ENCODE results near the gene ZNF197.

Gene ZNF197

GRCh38 chr3:44682182-44682896 is 57.5 kb downstream of the ZNF197 start:
- H3K9me3 ChIP-seq, result peaks cover 38% of the 10 kb centered on the region

DNA sequence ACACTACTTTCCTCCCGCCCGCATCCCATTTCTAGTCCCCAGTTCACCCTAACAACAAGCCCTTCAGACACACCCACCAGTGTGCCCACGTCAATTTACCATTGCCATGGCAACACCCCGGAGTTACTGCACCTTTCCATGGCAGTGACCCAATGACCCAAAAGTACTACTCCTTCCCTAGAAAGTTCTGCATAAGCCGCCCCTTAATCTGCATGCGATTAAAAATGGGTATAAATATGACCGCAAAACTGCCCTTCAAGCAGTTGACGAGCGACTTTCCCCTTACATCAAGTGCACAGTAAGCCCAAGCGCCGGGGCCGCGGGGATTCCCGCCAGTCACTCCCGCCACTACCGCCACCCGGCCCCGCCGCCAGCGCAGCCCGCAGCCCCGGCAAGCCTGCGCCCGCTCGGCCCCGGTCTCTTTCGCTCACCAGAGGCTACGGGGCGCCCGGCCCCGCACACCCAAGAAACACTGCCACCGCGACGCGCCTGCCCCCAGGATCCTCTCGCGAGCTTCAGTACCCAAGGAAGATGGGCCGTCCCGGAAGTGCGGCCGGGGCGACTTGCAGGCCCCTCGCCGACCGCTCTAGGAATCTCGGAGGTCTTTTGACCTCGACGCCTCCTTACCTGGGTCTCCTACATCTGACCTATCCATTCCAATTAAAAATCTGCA is 60.4 kb downstream of the ZNF197 start:
- Histone ChIP-seq H3K27ac (no peak overlapping the region), H3K4me2 (no peak overlapping the region), H3K9ac (no peak overlapping the region)

More at GRCh38 chr3:44682182-44682896, 57.5 kb downstream of the ZNF197 start:
- Histone ChIP-seq H4K20me1 (no peaks in the 10 kb centered on the region), H3K36me3 (no peaks in the 10 kb centered on the region), H3K4me3 (no peak overlapping the region), H3K27me3 (peaks cover 28% of the 10 kb centered on the region), H3K4me2 (no peak overlapping the region), H3K27ac (no peak overlapping the region), H3K4me1 (no peaks in the 10 kb centered on the region), H3K9ac (no peak overlapping the region)
- no peak for TF ChIP-seq Cebpa-rat (IDR thresholded peaks at IDR 0.05)

DNA sequence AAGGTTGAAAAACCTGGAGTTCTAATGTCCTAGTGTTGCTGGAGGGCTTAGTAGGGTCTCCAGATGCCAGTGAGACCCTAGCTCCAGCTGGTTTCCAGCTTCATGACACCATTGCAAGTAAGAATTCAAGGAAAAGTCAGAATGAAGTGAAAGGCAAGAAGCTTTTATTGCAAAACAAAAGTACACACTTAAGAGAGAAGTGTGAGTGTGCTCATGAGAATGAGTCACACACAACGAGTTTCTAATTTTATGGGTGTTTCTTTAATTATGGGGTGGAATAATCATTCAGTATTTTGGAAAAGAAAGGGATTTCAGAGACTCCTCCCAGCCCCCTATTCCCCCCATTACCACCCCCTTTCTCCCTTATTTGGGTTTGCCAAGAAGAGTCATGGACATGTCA is 63.1 kb downstream of the ZNF197 start:
- no peak overlapping the region for H3K27ac ChIP-seq
- H3K9me3 ChIP-seq, result peaks cover 58% of the 10 kb centered on the region
- H3K9ac ChIP-seq, result no peak overlapping the region
- peaks cover 28% of the 10 kb centered on the region for H3K27me3 ChIP-seq
- no peaks in the 10 kb centered on the region for H3K4me1 ChIP-seq
- no peaks in the 10 kb centered on the region for H4K20me1 ChIP-seq
- no peak overlapping the region for H3K4me2 ChIP-seq
- no peaks in the 10 kb centered on the region for H3K36me3 ChIP-seq
- no peak for TF ChIP-seq Cebpa-rat (IDR thresholded peaks at IDR 0.05)
- no peak overlapping the region for H3K4me3 ChIP-seq

More for the DNA sequence above, 60.4 kb downstream of the ZNF197 start:
- Histone ChIP-seq H3K36me3 (no peaks in the 10 kb centered on the region), H3K9me3 (peaks cover 58% of the 10 kb centered on the region), H4K20me1 (no peaks in the 10 kb centered on the region), H3K4me3 (peak overlapping the region; percentile 28; the same call in 1 of the 2 replicates), H3K27me3 (peaks cover 28% of the 10 kb centered on the region), H3K4me1 (no peaks in the 10 kb centered on the region)
- no peak for TF ChIP-seq Cebpa-rat (IDR thresholded peaks at IDR 0.05)
